ENCODE results near the gene SHC2.

DNA sequence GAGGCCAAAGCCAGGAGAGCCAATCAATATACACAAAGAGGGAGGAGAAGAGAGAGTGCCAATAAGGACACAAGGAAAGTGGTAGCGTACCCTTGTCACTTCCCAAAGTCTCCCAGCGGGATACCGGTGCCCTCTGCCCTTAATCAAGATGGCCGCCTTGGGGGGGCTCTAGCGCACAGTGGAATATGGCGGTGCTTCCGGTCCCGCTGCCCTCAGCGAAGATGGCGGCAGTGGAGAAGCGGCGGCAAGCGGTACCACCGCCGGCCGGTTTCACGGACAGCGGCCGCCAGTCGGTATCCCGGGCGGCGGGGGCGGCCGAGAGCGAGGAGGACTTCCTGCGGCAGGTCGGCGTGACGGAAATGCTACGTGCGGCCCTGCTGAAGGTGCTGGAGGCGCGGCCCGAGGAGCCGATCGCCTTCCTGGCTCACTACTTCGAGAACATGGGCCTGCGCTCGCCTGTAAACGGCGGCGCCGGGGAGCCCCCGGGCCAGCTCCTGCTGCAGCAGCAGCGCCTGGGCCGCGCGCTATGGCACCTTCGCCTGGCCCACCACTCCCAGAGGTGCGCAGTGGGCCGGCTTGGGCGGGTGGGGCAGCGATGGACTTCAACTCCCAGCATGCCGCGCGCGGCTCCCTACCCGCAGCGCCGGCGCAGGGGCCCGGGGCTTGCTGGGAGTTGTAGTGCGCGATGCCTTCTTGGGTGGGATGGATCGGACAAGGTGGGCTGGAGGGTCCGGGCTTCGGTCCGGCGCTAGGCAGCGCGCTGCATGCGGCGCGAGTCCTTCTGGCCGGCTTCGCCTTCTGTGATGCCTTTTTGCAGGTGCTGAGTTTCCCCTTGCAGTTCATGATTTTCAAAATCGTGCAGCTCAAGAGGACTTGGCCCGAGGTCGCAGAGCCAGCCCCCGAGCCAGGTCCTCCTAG lies 46.7 kb upstream of the SHC2 start, which contains the start of gene TPGS1:
- TF ChIP-seq, protein P1, sequence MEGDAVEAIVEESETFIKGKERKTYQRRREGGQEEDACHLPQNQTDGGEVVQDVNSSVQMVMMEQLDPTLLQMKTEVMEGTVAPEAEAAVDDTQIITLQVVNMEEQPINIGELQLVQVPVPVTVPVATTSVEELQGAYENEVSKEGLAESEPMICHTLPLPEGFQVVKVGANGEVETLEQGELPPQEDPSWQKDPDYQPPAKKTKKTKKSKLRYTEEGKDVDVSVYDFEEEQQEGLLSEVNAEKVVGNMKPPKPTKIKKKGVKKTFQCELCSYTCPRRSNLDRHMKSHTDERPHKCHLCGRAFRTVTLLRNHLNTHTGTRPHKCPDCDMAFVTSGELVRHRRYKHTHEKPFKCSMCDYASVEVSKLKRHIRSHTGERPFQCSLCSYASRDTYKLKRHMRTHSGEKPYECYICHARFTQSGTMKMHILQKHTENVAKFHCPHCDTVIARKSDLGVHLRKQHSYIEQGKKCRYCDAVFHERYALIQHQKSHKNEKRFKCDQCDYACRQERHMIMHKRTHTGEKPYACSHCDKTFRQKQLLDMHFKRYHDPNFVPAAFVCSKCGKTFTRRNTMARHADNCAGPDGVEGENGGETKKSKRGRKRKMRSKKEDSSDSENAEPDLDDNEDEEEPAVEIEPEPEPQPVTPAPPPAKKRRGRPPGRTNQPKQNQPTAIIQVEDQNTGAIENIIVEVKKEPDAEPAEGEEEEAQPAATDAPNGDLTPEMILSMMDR (IDR thresholded peaks at IDR 0.05), result no peak
- TF ChIP-seq POLR2A (IDR thresholded peaks at IDR 0.05), result peak in 1 of 2 donors; percentile 33
